GM19099 (cell line): ENCODE results near the gene WDFY4.
A peak's percentile ranks its signal among the peaks of the same experiment; 100 is the strongest.

ENCODE experiments used
- POLR2A ChIP-seq: IDR thresholded peaks from 3 replicates; pipeline ENCODE4 v1.6.1; 2011; ENCODE audit warnings: low read depth; ENCODE audit not compliant: insufficient read length; ENCODE audit errors: extremely low read depth

WDFY4 gene

DNA sequence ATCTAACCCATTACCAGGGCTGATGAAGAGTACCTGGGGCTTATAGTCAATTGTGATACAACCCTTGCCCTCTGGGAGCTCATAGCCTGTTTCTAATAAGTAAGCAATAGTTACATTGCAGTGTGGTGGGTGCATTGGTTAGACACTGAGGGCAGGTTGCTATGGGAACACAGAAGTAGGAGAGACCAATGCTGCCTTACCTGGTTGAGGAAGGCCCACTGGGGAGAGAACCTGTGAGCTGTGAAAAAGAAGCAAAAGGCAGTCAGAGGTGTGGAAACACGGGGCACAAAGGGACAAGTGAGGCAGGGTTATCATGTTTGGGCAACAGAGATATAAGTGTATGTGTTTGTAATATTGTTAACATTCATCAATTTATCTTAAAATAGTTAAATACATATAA, 51.9 kb downstream of the WDFY4 start:
- no peak for TF ChIP-seq POLR2A

DNA sequence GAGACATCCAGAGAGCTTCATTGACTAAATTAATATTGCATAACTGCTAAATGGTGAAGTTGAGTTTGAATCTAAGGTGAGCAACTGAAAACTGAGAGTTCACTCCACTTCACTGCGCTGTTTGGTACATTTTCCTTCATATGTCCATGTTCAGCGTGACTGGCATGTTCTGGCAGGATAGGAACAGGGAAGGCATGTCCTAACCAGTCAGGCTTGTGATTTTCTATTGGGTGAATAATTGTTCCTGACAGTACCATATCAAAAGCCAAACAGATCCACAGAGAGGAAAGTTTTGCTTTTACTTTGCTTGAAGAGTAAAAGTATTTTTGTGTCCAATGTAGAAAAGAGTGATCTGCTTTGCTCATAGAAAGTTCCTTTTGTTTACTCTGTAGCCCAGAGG, 53.2 kb downstream of the WDFY4 start:
- no peak for TF ChIP-seq POLR2A

DNA sequence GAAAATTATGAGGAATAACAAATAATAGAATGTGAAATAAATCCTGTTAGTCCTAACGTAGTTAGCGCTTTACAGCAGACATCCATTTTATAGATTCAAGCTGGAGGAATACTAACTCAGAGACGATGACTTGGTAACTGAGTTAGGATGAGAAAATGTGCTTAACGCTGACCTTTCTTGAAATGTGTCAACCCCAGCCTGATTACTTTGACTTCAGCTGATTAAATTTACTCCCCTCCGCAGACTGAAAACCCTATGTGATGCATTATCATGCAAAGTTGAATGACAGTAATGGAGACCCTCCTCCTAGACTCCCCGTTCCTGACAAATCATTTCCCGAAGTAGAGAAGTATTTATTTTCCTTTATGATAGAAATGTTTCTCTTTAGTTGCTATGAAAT, 54.5 kb downstream of the WDFY4 start:
- TF ChIP-seq POLR2A: no peak

DNA sequence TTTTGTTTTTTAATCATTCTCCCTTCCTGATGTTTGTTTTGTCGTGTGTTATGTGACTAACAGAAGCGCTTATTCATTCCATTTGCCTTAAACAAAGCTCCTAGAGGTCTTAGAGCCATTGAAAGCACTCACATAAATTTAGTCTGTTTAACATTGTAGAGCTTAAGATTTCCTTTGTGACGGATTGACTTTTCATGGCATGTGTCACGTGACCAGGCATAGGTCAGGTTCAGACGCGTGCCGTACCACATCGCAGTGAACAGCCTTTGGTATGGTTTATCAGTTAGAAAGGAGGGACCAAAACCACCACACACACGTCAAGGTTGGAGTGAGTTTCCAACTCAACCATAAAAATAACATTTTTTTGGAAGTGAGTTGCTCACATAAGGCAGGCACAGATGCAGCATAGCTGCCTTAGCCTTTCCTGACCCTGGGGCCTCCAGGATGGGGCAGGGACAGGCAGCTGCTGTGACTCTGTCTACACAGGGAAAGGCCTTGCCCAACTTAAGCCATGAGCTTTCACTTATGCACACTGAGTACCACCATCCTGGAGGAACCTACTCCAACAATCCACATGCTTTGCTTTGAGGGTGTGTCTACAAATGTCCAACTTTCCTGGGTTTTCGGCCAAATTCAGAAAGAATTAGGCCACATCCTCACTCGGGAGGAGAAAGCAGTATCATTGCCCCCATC, 55.5 kb downstream of the WDFY4 start:
- TF ChIP-seq POLR2A: no peak

DNA sequence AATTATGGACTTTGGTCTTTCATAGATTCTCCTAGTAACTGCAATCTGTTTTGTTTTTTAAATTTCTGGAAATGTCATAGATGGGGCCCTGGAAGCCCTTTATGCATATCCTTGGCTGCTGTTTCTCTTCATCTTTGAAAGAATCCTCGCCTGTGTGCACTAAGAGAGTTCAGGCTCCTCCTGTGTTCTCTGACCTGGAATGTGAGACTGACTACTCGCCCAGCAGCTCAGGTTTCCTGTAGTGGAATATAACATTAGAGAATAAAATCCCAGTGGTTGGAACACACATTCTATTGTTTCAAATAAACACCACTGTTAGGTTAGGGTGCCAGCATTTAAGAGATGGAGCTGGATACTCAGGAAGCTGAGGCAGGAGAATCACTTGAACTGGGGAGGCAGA, 56.3 kb downstream of the WDFY4 start:
- no peak for TF ChIP-seq POLR2A

DNA sequence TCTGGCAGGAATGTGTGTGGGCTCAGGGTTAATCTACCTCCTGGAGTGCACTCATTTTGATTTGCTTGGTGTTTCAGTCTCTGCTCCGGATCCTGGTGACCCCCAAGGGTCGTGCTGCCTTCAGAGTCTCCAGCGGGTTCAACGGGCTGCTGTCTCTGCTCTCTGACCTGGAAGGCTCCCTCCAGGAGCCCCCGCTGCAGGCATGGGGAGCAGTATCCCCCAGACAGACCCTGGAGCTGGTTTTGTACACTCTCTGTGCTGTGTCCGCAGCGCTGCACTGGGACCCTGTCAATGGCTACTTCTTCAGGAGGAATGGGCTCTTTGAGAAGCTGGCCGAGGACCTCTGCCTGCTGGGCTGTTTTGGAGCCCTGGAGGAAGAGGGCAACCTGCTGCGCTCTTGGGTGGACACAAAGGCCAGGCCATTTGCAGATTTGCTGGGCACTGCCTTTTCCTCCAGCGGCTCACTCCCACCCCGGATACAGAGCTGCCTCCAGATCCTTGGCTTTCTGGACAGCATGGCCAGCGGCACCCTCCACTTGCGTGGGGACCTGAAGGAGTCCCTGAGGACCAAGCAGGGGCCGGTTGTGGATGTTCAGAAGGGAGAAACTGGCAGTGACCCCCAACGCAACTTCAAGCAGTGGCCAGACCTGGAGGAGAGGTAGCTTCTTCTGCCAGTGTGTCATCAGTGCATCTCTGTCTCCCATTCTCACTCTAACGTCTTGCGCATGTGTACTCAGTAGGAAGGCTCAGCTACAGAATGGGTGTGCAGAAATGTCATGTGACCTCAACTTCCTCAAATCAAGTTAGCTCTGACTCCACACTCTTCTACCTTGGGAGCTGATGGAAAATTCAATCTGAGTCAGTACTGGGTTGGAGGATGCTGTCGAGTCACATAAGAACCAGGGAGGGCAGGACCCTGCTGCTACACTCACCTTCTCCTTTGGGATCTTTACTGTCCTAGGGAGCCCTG, 58.5 kb downstream of the WDFY4 start:
- TF ChIP-seq POLR2A: no peak

DNA sequence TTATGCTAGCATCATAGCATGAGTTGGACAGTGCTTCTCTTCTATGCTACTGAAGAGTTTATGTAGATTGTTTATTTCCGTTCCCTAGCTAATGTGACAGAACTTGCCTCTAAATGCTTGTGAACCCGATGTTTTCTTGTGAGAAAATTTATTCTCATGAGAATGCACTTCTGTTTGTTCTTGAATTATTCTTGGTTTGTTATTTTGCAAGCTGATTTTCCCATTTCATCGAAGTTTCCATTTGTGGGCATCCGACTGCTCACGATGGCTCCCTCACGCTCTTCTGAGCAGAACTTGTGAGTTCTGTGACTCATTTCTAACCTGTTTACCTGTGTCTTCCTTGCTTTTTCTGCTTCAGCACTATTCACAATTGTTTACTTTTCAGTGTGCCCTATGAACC, 59.9 kb downstream of the WDFY4 start:
- TF ChIP-seq POLR2A: no peak

DNA sequence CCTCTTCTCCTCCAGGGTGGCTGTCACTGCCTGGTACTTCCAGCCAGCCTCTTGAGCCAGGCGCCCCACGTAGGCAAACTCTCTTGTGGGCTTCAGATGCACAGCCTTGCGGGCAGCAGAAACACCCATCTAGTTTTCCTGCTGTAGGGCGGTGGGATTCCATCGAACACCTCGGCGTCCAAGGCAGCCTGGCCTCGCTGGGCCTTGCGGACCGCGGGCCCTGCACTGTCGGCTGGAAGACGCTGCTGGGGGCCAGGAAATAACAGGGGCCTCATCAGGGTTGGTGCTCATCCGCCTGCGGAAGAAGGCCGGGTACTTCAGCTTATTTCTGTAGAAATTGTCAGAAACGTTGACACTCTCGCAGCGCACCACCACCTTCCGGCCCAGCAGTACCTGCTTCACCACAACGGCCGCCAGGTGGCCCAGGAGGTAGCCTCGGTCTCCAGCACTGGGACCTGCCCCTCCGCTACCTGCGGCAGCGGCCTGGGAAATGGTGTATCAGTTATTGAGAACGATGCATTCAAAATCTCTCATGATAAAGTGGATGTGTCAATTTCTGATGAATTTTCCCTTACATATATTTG, 61.1 kb downstream of the WDFY4 start:
- TF ChIP-seq POLR2A: no peak

DNA sequence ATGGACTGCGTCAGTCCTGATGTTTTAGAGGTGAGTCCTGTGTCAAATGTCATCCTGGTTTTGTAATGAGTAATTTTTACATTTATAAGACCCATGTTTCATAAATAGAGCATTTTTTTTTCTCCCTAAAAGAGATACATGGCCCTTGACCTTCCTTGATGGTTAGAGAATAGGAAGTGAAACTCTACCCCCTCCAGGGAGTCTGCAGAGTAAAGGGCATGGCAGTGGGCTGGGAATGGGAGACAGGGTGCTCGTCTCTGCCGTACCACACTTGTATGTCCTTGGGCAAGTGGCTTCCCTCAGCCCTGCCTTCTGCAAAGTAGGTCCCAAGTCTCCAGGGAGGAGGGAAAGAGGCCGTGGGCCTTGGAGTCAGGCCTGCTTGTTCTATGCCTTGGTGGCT, 63.9 kb downstream of the WDFY4 start:
- TF ChIP-seq POLR2A: no peak

DNA sequence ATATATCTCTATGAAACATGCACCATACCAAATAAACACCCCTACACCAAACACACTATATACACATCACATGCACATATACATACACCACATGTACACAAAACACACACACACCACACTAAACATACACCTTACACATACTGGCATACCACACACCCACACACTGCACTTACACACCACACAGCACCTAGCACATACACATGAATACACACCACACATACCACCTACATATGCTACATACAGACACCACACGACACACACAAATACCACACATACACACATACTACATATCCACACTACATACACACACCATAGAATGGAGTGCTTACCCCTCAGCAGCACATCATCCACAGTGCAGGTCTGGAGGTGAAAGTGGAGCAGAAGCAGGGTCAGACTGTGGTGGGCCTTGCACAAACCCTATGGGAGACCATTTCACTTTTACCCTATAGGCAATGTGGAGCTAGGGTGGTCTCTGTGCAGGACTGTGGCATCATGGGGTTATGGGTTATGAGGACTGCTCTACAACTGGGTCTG, 64.6 kb downstream of the WDFY4 start:
- TF ChIP-seq POLR2A: no peak

DNA sequence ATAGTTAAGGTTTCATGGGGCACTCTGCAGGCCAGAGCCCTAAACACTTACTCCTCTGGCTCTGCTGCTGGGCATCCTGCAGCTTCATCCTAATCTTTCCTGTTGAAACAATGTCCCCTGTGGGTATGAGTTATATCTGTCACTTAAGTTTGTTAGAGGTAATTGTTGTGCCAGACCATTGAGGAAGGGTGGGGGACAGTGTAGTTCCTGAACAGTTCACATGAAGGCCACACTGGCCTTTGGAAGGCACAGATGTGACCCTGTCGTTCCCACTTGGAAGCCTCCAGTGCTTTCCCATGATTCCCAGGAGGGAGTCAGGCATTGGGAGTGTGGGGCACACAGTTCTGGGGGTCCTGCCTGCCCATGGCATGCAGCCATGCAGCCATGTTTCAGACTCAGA, 65.3 kb downstream of the WDFY4 start:
- no peak for TF ChIP-seq POLR2A

DNA sequence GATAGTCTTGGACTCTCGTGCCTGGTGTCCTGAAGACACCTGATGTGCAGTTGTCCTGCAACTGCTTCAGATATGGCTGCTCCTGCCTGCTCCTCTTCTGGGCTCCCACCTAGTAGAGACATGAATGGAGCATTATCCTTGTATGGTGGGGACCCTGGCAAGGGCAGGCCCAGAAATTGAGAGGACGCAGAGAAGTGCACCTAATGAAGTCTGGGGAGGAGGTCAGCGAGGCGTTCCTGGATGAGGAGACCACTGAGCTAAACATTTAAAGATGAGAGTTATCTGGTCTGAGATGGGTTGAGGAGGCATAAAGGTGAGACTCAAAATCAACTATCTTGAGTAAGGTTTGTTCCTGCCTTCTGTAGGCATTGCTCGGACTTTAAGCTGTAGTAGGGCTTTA, 66.3 kb downstream of the WDFY4 start:
- no peak for TF ChIP-seq POLR2A

DNA sequence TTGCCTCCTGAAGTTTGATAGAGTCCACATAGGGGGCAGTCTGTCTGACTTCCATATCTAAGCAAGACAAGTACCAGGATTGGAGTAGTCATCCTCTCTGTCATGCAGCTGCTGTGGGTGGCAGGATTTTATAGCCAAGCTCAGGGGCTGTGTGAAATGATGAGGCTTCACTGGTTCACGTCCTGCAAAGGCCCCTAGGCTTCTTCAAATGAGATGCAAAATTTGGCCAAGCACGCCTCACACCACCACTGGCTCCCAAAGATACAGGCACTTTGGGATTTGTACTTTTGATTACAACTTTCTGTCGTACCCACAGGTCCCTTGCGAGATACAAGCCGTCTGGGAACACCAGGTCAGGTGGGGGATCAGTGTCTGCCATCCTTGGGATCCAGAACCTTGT, 67.1 kb downstream of the WDFY4 start:
- TF ChIP-seq POLR2A: no peak

DNA sequence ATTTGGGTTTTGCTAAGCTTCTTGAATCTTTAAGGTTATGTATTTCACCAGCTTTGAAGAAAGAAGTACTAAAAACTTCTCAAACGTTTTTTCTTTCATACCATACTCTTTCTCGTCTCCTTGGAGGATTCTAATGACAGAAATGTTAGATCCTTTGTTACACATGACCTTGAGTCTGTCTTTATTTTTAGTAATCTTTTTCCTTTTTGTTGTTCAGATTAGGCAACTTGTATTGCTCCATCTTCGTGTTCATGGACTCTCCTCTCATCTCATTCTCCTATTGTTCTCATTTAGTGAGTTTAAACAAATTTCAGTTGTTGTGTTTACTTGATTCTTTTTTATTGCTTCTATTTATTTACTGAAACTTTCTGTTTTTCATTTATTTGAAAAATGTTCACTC, 73.7 kb downstream of the WDFY4 start:
- TF ChIP-seq POLR2A: no peak

DNA sequence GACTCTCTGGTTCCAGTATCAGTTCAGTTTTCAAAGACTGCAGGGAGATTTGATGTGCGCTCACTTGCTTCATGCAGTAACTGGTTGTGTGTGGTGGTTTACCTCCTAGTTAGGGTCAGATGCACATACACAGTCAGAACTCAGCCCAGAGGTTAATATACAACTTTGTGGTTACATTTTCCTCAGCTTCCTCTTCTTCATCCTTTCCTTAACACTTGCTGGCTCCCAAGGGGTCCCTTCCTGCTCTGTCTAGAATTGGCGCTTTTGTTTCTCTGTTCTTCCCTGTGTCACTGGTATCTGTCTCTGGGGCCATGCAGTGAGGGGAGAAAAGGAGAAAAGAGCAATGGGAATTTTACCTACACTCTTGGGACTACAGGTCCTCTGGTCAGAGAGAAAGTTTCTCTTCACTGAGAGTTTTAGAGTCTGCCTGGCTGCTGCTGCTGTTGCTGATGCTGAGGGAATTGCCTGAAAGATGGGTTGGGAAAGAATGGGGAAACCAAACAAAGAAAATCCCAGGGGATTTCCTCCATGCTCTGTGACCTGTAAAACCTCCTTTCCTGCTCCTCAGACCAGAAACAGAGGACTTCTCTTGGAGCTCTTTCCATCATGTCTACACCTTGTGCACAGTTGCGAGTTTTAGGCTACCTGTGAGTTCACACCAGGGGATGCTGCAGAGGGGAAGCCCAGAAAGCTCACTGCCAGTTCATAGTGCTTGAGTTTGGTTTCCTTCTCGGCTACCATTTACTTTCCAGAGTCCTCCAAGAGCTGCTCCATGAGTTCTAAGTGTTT, 74.6 kb downstream of the WDFY4 start:
- TF ChIP-seq POLR2A: peak; percentile 35
